Panc1 (cell line): ENCODE data around the gene DRD2. TPM values are rescaled to one million over a fixed set of nuclear protein-coding genes. Genes with fewer than 3 reads are reported as not detected.

Experiments
- ATAC-seq: fragments of 200-7000 bp; cut with Tn5 transposase; 2 replicates; pipeline ENCODE4 v1.9.1; 2020; ENCODE audit warnings: mild to moderate bottlenecking, moderate library complexity
- BruUV-seq: library from RNA; stranded (reverse); fragments of 400-500 nt; replicated peaks from 2 replicates; lab custom pipeline; 2021; lab: Mats Ljungman, UMichigan
- CTCF ChIA-PET: fragments of 300-600 bp; sonication (Branson Sonifier 250); formaldehyde crosslinking; loops from one replicate; lab custom pipeline; 2022; ENCODE audit warnings: antibody characterized with exemption; lab: Charles Lee
- POLR2A ChIA-PET: fragments of 300-600 bp; sonication (Branson Sonifier 250); formaldehyde crosslinking; loops from one replicate; lab custom pipeline; 2022; ENCODE audit warnings: antibody characterized with exemption; lab: Charles Lee
- DNase-seq: peaks from one replicate; pipeline ENCODE4 v3.0.0-alpha.2; 2010; ENCODE audit warnings: low read depth, low spot score
- H3K27ac ChIP-seq: 2 replicates; pipeline ENCODE4 v1.5.1; 2011; ENCODE audit warnings: mild to moderate bottlenecking, low read length, inconsistent platforms
- H3K27me3 ChIP-seq: fragments of 200-500 bp; sonication (Bioruptor generic); 2 replicates; pipeline ENCODE4 v1.6.0; 2014; ENCODE audit warnings: low read length, inconsistent platforms; ENCODE audit not compliant: control insufficient read depth, insufficient read depth
- H3K36me3 ChIP-seq: fragments of 200-500 bp; sonication (Bioruptor generic); 2 replicates; pipeline ENCODE4 v1.5.1; 2014; ENCODE audit warnings: inconsistent platforms, mild to moderate bottlenecking, low read length, moderate library complexity; ENCODE audit not compliant: control insufficient read depth, insufficient read depth
- H3K4me1 ChIP-seq: 2 replicates; pipeline ENCODE4 v1.5.1; 2011; ENCODE audit warnings: inconsistent platforms, mild to moderate bottlenecking, low read length, moderate library complexity; ENCODE audit not compliant: control insufficient read depth, insufficient read depth
- H3K4me3 ChIP-seq, 2 experiments: 2 replicates each; pipeline ENCODE4 v1.5.1; 2011 to 2012; ENCODE audit warnings: low read depth in 2 of 2, low read length in 2 of 2, mild to moderate bottlenecking in 2 of 2, inconsistent platforms in 1 of 2, moderate library complexity in 1 of 2
- H3K9me3 ChIP-seq: fragments of 200-500 bp; sonication (Bioruptor generic); 2 replicates; pipeline ENCODE4 v1.5.1; 2014; ENCODE audit warnings: low read depth, mild to moderate bottlenecking, inconsistent platforms, low read length, moderate library complexity; ENCODE audit not compliant: control insufficient read depth, insufficient read depth
- POLR2AphosphoS5 ChIP-seq: IDR thresholded peaks from 2 replicates; pipeline ENCODE4 v1.6.1; 2012; ENCODE audit warnings: mild to moderate bottlenecking, low read depth, low read length, moderate library complexity
- SIN3A ChIP-seq: IDR thresholded peaks from 2 replicates; pipeline ENCODE4 v1.6.1; 2012; ENCODE audit warnings: low read depth, mild to moderate bottlenecking, low read length, moderate library complexity, borderline replicate concordance; ENCODE audit not compliant: insufficient read depth
- TCF7L2 ChIP-seq: IDR thresholded peaks from 2 replicates; pipeline ENCODE4 v1.6.1; 2011; ENCODE audit warnings: mild to moderate bottlenecking, low read depth, low read length, inconsistent platforms
- in situ Hi-C: cut with HindIII; loops from 2 replicates; pipeline ENCODE4 v1.10.0; 2016; ENCODE audit warnings: low sequenced_read_pairs, low pct_unique_long_range_greater_than_20kb
- intact Hi-C: fragments of 100-400 bp; cut with micrococcal nuclease; formaldehyde crosslinking; loops from one replicate; pipeline ENCODE4 v1.10.0; 2022; ENCODE audit not compliant: unreplicated experiment
- total RNA-seq: library from RNA; stranded (reverse); gene quantifications from one replicate; pipeline ENCODE4 v1.2.1, GENCODE V29; 2021; ENCODE audit not compliant: unreplicated experiment
- TF ChIP-seq, protein P1 (sequence below): fragments of 450-650 bp; IDR thresholded peaks from 2 replicates; pipeline ENCODE4 v1.5.1; 2017; ENCODE audit warnings: mild to moderate bottlenecking
- TF ChIP-seq, protein P2 (sequence below), 2 experiments: IDR thresholded peaks; 2 replicates each; pipeline ENCODE4 v1.6.1; 2011 to 2012; ENCODE audit warnings: low read depth in 2 of 2, control low read depth in 1 of 2, low read length in 1 of 2, mild to moderate bottlenecking in 1 of 2, moderate library complexity in 1 of 2; ENCODE audit not compliant: insufficient read depth in 1 of 2

DRD2 gene
- total RNA-seq, 1 experiment from 2014 or later = 5.3 TPM

DNA sequence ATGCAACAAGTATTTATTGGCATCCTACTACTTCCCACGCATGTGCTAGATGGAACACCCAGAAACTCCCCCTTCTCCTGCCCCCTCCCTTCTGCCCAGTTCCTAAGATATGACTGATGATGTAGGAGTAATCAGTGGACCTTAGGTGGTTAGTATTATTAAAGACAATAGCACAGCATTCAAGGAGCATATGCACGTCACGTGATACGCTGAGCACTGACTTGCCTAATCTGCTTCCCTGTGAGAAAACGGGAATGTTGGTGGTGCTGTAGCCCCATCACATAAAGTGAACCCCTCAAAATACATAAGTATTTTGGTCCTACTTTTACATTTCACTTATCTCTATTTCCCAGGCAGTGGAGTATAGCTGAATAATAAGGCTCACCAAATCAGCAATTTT is 12.4 kb downstream of the DRD2 start:
- H3K27me3 ChIP-seq = no peaks in the 10 kb centered on the region
- no peaks in the 10 kb centered on the region for H3K9me3 ChIP-seq
- TF ChIP-seq POLR2AphosphoS5 (no peak), TCF7L2 (no peak), SIN3A (no peak)
- TF ChIP-seq, protein P1, sequence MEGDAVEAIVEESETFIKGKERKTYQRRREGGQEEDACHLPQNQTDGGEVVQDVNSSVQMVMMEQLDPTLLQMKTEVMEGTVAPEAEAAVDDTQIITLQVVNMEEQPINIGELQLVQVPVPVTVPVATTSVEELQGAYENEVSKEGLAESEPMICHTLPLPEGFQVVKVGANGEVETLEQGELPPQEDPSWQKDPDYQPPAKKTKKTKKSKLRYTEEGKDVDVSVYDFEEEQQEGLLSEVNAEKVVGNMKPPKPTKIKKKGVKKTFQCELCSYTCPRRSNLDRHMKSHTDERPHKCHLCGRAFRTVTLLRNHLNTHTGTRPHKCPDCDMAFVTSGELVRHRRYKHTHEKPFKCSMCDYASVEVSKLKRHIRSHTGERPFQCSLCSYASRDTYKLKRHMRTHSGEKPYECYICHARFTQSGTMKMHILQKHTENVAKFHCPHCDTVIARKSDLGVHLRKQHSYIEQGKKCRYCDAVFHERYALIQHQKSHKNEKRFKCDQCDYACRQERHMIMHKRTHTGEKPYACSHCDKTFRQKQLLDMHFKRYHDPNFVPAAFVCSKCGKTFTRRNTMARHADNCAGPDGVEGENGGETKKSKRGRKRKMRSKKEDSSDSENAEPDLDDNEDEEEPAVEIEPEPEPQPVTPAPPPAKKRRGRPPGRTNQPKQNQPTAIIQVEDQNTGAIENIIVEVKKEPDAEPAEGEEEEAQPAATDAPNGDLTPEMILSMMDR = no peak
- TF ChIP-seq, protein P2, sequence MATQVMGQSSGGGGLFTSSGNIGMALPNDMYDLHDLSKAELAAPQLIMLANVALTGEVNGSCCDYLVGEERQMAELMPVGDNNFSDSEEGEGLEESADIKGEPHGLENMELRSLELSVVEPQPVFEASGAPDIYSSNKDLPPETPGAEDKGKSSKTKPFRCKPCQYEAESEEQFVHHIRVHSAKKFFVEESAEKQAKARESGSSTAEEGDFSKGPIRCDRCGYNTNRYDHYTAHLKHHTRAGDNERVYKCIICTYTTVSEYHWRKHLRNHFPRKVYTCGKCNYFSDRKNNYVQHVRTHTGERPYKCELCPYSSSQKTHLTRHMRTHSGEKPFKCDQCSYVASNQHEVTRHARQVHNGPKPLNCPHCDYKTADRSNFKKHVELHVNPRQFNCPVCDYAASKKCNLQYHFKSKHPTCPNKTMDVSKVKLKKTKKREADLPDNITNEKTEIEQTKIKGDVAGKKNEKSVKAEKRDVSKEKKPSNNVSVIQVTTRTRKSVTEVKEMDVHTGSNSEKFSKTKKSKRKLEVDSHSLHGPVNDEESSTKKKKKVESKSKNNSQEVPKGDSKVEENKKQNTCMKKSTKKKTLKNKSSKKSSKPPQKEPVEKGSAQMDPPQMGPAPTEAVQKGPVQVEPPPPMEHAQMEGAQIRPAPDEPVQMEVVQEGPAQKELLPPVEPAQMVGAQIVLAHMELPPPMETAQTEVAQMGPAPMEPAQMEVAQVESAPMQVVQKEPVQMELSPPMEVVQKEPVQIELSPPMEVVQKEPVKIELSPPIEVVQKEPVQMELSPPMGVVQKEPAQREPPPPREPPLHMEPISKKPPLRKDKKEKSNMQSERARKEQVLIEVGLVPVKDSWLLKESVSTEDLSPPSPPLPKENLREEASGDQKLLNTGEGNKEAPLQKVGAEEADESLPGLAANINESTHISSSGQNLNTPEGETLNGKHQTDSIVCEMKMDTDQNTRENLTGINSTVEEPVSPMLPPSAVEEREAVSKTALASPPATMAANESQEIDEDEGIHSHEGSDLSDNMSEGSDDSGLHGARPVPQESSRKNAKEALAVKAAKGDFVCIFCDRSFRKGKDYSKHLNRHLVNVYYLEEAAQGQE (IDR thresholded peaks at IDR 0.05; ENCODE audit: insufficient read depth in 1 of 2, low read depth in 2 of 2, low read length in 1 of 2) = no peak
- POLR2A ChIA-PET = no interaction called here
- CTCF ChIA-PET = no interaction called here
- in situ Hi-C loops = no loop called here
- intact Hi-C loops = no loop called here
- DNase-seq = no peak
- no TSS peak for BruUV-seq
- H3K4me3 ChIP-seq = no peak overlapping the region
- no peaks in the 10 kb centered on the region for H3K36me3 ChIP-seq
- no peak overlapping the region for H3K27ac ChIP-seq
- ATAC-seq = no peak
- H3K4me1 ChIP-seq = no peaks in the 10 kb centered on the region

GRCh38 chr11:113461639-113462038 is 13.6 kb downstream of the DRD2 start:
- ATAC-seq = no peak
- H3K27me3 ChIP-seq = no peaks in the 10 kb centered on the region
- in situ Hi-C loops = no loop called here
- H3K36me3 ChIP-seq = no peaks in the 10 kb centered on the region
- H3K4me3 ChIP-seq = no peak overlapping the region
- intact Hi-C loops = no loop called here
- no peak overlapping the region for H3K27ac ChIP-seq
- no peaks in the 10 kb centered on the region for H3K4me1 ChIP-seq
- no peak for DNase-seq
- ChIA-PET CTCF (no interaction called here), POLR2A (no interaction called here)
- TF ChIP-seq, protein P1 = no peak
- TF ChIP-seq TCF7L2 (no peak), POLR2AphosphoS5 (no peak)
- TF ChIP-seq, protein P2 (IDR thresholded peaks at IDR 0.05; ENCODE audit: insufficient read depth in 1 of 2, low read depth in 2 of 2, low read length in 1 of 2) = no peak
- BruUV-seq = no TSS peak
- H3K9me3 ChIP-seq = no peaks in the 10 kb centered on the region
